ENCODE data around the gene CRHR1.
"Not testable (repeated sequence)": the region's sequence is repeated elsewhere in the genome, so short reads cannot be mapped to it uniquely, and the experiment has no call there.

The CRHR1 gene

DNA sequence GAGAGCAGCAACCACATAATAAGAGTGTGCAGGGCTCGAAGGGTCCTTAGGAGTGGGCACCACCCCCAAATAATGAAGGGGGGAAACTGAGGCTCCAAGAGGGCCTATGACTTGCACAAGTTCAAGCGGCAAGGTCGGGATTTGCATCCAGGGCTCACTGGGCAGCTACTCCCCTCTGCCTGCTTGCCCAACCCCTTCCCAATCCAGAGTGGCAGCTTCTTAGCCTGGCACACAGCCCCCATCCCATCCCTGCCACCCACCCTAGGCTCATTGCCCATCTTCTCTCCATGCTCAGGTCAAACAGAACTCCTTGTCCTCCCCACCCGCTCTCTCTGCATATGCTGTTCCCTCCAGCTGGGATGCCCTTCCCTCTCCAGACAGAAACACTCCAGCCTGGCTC, 63.0 kb downstream of the CRHR1 start:
- DNase-seq = no peak

DNA sequence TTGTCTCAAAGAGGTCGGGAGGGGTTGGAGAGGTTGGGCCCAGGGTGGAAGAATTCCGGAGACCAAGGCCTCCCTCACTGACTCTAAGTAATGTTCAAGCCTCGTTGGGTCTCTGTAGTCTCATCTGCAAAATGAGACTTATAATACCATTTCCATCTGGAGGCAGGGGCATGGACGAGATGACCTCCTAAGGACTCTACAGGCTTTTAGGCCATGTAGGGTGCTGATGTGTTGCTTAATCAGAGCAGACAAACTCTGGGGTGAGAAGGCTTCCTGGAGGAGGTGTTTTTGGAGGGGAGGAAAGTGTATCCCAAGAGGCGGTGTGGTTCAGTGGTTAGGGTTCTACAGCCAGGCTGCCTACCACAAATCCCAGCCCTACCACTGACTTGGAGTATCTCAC, 63.6 kb downstream of the CRHR1 start:
- DNase-seq = no peak

DNA sequence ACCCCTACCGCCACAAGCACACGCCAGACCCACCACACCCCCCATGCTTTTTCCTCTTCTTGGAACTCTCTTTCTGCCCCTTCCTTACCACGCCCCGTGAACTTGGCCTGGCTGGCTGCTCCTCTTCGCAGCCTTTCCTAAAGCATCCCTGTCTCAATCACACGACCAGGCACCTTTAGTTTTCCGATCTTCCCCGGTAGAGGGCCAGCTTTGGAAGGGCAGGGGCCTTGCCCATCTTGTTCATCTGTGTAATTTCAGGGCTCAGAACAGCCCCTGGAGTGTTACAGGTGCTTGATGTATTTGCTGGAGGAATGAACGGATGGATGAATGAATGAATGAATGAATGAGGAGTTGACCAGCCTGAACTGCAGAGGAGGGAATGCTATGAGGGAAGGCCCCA, 64.3 kb downstream of the CRHR1 start:
- no peak for DNase-seq

DNA sequence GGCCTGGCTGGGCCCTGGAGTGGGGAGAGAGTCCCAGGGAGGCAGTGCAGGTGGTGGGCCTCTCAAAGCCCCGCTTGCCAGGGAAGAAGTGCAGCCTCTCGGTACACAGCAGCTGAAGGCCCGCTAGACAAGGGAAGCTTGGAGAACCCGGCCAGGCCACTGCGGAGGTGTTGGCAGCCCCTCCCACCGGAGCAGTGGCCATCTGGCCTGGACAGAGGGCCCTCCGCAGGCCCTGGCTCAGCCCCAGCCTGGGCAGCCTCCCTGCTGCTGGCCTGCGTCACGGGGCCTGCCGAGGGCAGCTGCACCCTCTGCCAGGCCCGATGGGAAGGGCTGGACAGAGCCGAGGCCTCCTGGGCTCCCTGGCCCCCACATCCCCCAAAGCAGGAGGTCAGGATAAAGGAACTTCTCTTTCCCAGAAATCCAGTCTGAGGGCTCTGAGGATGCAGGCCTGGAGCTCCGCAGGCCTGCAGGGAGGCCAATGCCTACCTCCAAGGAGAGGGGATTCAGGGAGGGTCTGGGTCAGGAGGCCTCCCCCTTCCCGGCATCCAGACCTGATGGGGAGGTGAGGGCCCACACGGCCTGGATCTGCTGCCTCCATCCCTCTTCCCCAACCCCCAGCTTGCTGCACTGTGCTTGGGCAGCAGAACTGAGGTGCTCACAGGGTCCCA, 64.9 kb downstream of the CRHR1 start:
- DNase-seq = no peak

DNA sequence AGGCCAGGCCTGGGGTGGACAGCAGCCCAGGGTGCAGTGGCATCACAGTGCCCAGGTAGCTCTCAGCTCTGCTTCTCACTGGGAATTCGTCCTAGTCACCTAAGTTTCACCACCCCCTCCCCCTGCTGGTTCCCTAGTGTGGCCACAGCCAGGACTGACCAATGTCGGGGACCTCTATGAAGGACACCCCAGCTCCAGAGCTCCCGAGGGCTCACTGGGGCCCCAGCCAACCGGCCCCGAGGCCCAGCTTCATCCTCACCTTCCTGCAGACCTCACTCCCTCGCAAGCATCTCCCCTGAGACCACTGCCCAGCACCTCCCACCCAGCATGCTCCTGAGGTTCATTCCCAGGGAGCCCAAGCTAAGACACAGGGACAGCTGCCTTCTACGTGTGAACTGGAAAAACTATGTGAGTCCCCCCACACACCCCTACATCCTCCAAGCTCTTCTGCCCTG, 65.4 kb downstream of the CRHR1 start:
- DNase-seq = no peak

DNA sequence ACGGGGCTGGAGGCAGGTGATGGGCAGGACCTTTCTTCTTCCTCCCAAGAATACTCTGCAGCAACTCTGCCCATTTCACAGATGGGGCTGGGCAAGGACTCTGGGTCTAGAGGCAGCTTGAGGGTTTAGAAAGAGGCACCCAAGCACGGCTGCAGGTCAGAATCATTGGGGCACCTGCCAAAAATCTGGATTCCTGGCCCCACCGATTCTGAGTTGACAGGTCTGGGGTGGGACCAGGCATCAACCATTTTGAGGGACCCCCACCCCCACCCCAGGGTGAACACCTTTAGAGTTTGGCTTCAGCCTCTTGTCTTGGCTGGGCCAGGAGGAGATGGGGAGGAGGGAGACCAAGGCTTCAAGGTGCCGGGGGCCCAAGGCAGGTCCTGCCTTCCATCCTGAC, 65.9 kb downstream of the CRHR1 start:
- no peak for DNase-seq

DNA sequence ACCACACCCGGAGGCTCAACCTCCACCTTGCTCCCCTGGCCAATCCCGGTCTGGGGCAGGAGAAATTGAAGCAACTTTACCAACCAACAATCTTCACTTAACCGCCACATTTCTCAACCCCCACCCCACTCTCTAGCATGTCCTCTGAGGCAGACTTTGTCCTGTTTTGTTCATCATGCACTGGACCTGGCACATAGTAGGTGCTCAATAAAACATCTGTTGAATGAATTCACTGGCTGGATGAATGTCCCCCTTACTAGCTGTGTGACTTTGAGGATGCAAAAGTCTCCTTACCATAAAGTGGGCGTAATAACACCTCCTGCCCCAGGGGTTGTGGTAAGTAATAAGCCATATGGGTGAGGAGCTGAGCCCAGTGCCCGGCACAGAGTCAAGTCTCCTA, 66.3 kb downstream of the CRHR1 start:
- no peak for DNase-seq

DNA sequence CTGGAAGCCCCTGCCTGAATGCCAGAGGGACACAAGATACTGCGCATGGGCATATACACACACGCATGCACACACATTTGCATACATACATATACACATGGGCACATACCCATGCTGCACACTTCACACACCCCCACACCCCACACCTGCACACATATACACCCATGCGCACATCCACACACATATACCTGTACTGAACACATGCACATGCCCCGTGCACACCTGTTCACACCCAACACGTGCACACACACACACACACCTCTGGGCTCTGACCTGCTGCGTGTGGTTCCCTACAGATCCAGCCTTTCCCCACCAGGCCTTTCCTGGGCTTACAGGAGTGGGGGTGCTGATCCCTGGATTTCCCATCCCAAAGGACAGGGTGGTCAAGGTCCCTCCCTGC, 66.9 kb downstream of the CRHR1 start:
- DNase-seq = no peak

DNA sequence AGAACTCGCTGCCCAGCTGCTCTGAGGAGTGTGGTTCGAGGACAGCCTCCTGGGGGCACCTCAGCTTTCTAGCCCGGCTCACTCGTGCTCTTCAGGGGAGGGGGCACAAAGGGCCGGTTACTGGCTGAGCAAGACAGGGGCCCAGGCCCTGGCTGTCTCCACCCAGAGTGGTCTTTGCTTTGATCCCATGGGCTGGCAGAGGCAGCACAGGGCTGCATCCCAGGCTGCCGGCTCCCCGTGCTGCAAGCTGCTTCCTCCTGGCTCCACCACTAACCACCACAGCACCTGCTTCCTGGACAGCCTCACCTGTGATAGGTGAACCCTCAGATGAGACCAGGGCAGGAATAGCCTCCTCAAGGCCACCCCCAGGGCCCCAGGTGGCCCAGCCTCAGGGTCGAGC, 67.3 kb downstream of the CRHR1 start:
- DNase-seq = no peak

DNA sequence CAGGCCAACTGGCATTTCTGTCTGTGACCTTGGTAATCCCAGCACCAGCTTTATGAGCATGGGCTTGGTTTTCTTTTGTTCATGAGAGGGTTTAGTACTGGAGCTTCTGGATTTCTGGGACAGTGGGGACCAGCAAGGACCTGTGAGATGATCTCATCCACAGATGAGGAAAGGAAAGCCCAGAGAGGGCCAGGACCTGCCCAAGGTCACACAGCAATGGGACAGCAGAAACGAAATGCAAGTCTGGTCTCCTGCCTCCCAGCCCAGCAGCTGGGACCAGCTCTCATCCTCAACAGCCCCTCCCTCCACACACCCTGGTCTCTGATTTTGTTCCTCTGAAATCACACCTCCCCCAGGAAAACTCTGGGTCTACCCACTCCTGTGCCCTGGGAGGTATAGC, 67.8 kb downstream of the CRHR1 start:
- DNase-seq = no peak

DNA sequence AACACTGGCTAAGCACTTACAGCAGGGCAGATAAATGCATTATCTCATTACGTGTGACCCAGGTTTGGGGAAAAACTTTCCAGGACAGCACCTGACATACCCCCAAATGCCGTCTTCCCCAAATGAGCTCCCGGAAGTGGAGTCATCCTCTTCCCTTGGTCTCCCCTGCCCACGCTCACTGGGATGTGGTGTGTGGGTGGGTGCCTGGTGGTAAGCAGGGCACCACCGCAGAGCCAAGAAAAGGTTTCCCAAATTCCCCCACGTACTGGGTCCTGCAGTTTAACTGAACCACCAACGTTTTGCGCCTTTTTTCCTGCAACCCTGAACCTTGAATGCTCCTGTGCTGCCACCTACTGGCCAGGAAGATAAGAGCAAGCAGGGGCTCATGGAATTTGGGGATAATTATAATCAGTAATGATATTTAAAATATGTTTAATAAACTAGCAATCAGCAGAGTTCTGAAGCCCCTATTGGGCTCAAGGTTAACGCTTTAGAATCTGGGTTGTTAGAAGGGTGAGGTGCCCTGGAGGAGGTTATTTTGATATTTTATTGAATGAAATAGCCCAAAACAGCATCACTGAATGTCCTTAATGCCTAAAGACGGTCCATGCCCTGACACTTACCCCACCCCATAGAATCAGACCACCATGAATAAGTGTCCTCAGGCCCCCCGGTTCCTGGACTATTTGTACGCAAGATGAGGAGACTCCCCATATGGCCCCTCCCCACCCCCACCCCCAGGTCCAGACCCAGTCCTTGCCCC, 68.6 kb downstream of the CRHR1 start:
- peak; percentile 77 for DNase-seq

DNA sequence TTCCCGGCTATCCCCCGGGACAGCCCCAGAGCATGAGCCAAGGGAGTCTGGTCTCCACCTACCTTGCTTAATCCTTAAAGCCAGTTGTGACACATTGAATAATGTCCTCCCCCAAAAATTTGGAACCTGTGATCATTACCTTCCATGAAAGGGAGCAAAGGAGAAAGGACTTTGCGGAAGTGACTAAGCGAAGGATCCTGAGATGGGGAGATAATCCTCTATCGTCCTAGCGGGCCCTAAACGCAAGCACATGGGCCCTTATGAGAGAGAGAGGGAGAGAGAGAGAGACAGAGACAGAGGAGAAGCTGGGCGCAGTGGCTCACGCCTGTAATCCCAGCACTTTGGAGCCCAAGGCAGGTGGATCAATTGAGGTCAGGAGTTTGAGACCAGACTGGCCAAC, 70.1 kb downstream of the CRHR1 start:
- DNase-seq = no peak

DNA sequence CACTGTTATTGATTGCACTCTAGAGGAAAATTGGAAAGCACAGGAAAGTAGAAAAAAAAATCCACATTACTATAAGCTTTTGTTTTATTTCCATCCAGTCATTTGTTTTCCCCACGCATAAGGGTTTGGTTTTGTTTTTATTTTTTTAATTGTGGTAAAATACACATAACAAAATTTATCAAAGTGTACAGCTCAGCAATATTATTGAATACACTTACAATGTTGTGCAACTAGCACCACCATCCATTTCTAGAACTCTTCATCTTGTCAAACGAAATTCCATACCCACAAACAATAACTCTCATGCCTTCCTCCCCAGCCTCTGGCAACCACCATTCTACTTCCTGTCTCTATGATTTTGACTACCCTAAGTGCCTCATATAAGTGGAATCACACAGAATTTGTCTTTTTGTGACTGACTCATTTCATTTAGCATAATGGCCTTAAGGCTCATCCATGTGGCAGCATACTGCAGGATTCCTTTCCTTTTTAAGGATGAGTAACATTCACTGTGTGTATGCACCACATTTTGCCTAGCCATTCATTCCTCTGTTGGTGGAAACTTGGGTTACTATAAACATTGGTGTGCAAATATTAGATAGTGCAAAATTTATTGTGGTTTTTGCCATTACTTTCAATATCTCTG, 71.7 kb downstream of the CRHR1 start:
- no peak for DNase-seq

DNA sequence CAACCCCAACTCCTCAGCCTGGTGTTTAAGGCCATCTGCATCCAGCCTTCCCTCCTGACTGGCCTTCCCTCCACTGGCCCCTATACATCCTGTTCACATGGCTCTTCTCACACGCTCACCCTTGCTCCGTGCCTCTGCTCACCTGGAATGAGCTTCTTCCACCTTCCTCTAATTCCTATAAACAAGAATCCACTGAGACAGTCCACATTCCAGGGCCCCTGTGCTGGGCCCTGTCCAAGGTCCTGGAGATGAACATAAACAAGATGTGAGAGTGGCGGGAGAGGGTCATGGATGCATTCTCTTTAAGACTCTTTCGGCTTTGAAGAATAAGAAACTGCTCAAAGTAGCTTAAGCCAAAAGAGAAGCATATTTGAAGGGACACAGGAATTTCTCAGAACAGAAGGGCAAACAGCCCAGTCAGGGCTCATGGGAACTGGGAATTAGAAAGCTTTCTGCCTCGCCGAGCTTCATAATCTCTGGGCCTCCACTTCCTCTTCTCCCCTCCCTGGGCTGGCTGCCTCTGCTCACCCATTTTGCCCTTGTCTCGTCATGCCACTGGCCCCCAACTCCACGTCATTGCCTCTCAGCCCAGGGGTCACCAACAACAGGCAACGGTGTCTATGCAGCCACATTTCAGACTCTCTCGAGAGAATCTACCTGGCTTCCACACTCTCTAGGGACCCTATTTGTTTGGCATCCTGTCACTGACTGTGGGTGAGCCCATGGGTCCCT, 74.0 kb downstream of the CRHR1 start:
- DNase-seq = no peak

DNA sequence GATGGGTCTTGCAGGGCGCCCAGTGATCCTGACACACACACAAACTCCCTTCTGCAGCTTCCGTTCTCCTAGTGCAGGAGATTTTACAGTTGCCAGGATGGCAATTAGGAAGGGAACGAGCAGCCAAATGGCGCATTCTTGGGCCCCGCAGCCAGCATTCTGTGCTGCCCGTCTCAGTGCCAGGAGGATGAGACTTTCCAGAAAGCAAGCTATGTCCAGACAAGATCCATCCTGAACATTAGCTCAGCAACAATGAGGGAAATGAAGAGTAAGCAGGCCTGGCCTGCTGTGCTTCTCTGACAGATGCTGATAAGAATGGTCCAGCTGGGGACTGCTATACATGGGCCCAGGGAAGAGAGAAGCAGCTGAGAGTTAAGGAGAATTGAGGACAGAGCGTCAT, 77.0 kb downstream of the CRHR1 start:
- no peak for DNase-seq

DNA sequence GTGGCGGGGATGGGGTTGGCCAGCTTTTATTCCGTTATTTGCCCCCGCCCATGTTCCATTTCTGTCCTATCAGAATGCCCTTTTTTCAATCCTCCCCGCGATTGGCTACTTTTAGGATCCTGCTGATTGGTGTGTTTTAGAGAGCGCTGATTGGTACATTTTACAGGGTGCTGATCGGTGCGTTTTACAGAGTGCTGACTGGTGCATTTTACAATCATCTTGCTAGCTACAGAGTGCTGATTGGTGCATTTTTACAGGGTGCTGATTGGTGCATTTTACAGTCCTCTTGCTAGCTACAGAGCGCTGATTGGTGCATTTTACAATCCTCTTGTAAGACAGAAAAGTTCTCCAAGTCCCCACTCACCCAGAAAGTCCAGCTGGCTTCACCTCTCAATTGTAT, 78.0 kb downstream of the CRHR1 start:
- not testable (repeated sequence) for DNase-seq

DNA sequence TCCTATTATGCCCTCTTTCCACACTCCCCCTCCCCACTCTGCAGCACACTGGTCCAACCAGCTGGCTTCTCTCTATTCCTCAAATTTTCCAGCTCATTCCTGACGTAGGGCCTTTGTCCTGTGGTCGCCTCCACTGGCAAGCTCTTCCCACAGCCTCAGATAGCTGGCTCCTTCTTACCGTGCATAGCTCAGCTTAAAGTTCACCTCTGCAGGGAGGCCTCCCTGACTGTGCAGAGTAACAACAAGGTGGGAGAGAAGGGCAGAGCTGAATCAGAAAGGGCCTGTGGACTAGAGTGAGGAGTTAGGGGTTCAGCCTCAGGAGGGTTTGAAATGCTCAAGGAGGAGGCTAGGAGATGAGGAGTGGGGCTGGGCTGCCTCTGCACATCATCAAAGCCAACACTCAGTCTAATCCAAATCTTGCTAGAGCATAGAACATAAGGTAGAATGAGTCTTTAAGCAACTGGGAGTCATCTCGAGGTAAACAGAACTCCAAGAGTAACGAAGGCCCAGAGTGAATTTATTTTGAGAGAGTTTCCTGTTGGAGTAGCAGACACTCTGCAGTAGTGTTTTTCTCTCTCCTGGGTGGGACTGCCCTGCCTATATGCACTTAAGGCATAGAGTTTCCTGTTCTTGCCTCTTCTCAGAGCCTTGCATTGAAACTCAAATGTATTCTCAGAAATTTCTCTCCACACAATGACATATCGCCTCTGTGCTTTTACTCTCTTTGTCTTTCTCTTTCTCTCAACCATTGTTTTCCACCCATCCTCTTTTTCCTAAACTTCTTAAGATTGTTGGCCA, 79.9 kb downstream of the CRHR1 start:
- no peak for DNase-seq

DNA sequence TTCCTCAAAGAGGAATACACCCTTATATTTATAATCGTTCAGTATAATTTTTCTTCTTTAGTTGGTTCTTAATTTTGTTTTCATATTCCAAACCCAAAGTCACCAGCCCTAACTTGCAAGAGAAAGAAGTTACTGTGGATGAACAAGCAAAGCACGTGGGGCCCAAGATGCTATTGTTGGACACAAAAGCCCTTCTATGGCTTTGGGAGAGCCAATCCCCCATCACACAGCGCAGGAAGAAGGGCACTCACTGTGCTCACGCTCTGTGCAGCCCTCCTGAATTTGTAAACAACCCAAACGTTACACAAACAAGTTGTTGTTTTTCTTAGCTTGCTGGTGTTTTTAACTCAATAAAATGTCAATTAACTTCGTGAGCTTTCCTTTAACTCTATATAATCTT, 83.1 kb downstream of the CRHR1 start:
- DNase-seq = no peak

DNA sequence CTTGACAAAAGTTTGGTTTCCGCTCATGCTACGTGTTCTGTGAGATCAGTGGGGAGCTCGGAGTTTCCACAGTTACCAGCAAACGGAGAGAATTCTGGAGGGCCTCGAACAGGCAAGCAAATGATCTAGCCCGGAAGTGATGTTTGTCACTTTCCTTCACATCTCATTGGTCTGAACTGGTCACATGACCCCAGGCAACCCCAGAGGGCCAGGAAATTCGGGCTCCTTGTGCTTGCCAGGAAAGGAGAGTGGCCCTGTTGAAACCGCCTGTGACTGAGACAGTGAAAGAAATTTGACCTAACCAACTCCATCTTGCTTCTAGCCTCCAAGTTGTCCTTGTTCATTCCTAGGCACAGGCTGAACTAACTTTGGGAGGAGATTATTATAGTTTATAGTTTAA, 83.6 kb downstream of the CRHR1 start:
- DNase-seq = no peak

DNA sequence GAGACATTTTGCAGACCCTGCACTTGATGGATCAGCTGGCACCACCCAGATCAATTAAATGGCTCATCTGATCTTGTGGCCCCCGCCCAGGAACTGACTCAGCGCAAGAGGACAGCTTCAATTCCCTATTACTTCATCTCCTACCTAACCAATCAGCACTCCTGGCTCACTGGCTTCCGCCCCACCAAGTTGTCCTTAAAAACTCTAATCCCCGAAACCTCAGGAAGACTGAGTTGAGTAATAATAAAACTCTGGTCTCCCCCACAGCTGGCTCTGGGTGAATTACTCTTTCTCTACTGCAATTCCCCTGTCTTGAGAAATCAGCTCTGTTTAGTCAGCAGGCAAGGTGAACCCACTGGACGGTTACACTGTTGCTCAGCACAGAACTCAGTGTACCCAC, 84.2 kb downstream of the CRHR1 start:
- no peak for DNase-seq

DNA sequence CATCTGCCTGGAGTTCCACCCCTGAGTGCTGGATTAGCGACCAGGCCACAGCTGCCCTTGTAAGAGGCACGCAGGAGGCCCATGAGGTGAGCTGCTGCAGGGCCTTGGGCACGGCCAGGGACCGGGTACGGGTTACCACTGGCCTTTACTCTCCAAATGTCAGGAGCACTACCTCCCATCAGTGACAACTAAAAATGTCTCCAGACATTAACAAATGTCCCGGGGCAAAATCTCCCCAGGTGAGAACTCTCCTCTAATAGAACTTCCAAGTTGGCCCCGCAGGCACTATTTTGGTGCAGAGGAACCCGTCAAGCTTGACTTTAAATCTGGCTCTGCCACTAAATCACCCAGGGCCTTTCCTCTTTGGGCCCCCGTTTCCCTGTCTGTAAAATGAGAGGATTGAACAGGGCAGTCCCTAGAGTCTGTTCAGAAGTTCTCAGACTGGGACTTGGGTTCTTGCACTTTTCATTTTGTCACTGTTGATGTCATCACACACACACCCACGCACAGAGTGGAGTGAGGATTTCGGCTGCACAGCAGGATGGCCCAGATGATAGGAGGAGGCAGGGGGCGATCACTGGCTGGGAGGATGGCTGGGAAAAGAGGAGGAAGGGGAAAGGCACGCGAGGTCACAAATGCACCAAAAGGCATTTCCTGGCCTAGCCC, 85.7 kb downstream of the CRHR1 start:
- no peak for DNase-seq

DNA sequence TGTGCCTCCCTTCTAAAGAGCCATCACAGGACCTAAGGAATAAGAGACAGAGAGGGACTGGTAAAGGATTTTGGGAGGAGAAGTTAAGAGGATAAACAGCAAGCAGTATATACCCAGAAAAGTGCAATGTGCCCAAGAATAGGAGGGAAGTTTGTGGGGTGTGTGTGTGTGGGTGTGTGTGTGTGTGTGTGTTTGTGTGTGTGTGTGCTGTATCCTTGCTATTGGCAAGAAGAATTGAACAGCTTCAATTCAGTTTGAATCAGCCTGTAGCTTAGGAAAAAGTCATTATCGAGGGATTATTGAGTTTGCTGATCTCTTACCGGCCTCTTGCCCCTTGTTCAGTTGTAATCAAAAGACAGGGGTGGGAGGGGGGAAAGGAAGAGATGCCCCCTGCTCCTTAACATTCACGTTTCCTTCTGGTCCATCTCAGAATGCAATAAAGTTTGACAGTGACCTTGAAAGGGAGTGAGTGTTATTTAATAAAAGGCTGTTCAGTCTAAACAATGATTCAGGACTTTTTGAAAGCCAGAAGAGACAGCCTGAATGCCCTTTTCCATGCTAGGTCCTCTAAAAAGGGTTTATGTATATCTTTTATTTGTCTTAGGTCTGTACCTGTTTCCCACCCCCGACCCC, 86.3 kb downstream of the CRHR1 start:
- DNase-seq = no peak

Measured in NCI-H2171 (cell line).